Fibroblast of lung (primary cell): ENCODE measurements around the gene RTCA. TPM values are rescaled to one million over a fixed set of nuclear protein-coding genes. Genes with fewer than 3 reads are reported as not detected.

ENCODE experiments used
- DNase-seq, 2 donors: peaks; one replicate each; pipeline versions ENCODE4 v3.0.0 to v3.0.0-alpha.2; 2010; ENCODE audit warnings: low read depth in 2 of 2
- H2AFZ ChIP-seq: 2 replicates; pipeline ENCODE4 v1.5.1; 2012; ENCODE audit warnings: low read length, control low read depth, inconsistent platforms
- H3K27ac ChIP-seq: 2 replicates; pipeline ENCODE4 v1.5.1; 2011; ENCODE audit warnings: low read length, control low read depth; ENCODE audit not compliant: insufficient read depth
- H3K27me3 ChIP-seq: 2 replicates; pipeline ENCODE4 v1.5.1; 2011; ENCODE audit warnings: mild to moderate bottlenecking, low read length; ENCODE audit not compliant: control insufficient read depth, insufficient read depth
- H3K36me3 ChIP-seq: 2 replicates; pipeline ENCODE4 v1.5.1; 2011; ENCODE audit warnings: low read length; ENCODE audit not compliant: control insufficient read depth, insufficient read depth
- H3K4me1 ChIP-seq: 2 replicates; pipeline ENCODE4 v1.5.1; 2011; ENCODE audit warnings: low read length; ENCODE audit not compliant: control insufficient read depth, insufficient read depth; ENCODE audit errors: extremely low read depth
- H3K4me2 ChIP-seq: 2 replicates; pipeline ENCODE4 v1.5.1; 2011; ENCODE audit warnings: low read length, control low read depth; ENCODE audit not compliant: insufficient read depth; ENCODE audit errors: extremely low read depth
- H3K4me3 ChIP-seq, 4 experiments: fragments of 200-600 bp in 1 of 4; sonication (generic) in 1 of 4; replicated peaks in 1 of 4; 2 replicates each; pipeline ENCODE4 v1.5.1; 2011 to 2016; ENCODE audit warnings: low read length in 4 of 4, low read depth in 3 of 4, mild to moderate bottlenecking in 3 of 4, control low read depth in 2 of 4, inconsistent platforms in 1 of 4, mixed read lengths in 1 of 4; ENCODE audit not compliant: insufficient read depth in 1 of 4; ENCODE audit errors: control extremely low read depth in 1 of 4
- H3K79me2 ChIP-seq: 2 replicates; pipeline ENCODE4 v1.5.1; 2012; ENCODE audit warnings: mild to moderate bottlenecking, low read length, inconsistent platforms; ENCODE audit not compliant: control insufficient read depth, insufficient read depth
- H3K9ac ChIP-seq: 2 replicates; pipeline ENCODE4 v1.5.1; 2011; ENCODE audit warnings: mild to moderate bottlenecking, low read length, control low read depth; ENCODE audit not compliant: insufficient read depth
- H3K9me3 ChIP-seq: 2 replicates; pipeline ENCODE4 v1.5.1; 2012; ENCODE audit warnings: low read depth, low read length; ENCODE audit not compliant: control insufficient read depth, insufficient read depth
- H4K20me1 ChIP-seq: 2 replicates; pipeline ENCODE4 v1.5.1; 2011; ENCODE audit warnings: low read length; ENCODE audit not compliant: control insufficient read depth, insufficient read depth; ENCODE audit errors: extremely low read depth
- EZH2 ChIP-seq: IDR thresholded peaks from 2 replicates; pipeline ENCODE4 v1.5.1; 2012; ENCODE audit warnings: low read length, control low read depth, mild to moderate bottlenecking; ENCODE audit errors: missing control alignments
- polyA plus RNA-seq, 2 donors: library from polyadenylated mRNA; depleted of rRNA in 1 of 2; stranded (reverse) in 1 of 2; unstranded in 1 of 2; fragments of >200 nt; gene quantifications; 2 replicates each; pipeline ENCODE4 v1.2.1, GENCODE V29; 2011 to 2012; ENCODE audit warnings: missing spikeins in 1 of 2
- total RNA-seq: library from RNA; depleted of rRNA; stranded (reverse); fragments of >200 nt; gene quantifications from 2 replicates; pipeline ENCODE4 v1.2.1, GENCODE V29; 2014
- TF ChIP-seq, protein P1 (sequence below), 2 donors: IDR thresholded peaks in 1 of 2; conservative IDR thresholded peaks in 1 of 2; 1 replicate in 1 of 2; 2 replicates in 1 of 2; pipeline ENCODE4 v1.5.1; 2011 to 2012; ENCODE audit warnings: low read length in 2 of 2, control low read depth in 1 of 2, inconsistent platforms in 1 of 2, low read depth in 1 of 2, mild to moderate bottlenecking in 1 of 2

Gene RTCA
- total and polyA plus RNA-seq, 2 donors (not counting 1 experiment from before 2014, with no cell fraction given), result 39.2 to 45.9 TPM

DNA sequence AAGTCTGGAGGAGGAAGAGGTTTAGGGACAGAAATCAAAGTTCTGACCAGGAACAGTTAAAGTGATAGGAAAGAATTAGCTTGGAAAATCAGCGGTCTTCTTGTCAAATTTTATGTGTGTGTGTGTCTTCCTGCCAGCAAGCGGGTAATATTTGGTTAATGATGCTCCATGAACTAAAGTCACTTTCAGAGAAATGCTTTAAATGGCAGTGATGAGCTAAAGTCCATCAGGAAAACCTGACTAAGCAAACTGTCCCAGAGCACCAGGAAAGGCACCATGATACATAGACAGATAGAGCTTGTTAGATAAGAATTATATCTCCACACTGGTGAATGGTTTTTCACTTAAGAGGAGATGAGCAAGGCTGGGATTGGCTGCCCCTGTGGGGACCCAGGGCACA lies 76.3 kb downstream of the RTCA start:
- no peaks in the 10 kb centered on the region for H3K79me2 ChIP-seq
- no peaks in the 10 kb centered on the region for H3K4me1 ChIP-seq
- H3K9ac ChIP-seq, result no peak overlapping the region
- no peak for DNase-seq
- no peaks in the 10 kb centered on the region for H3K27me3 ChIP-seq
- no peak overlapping the region for H3K4me2 ChIP-seq
- no peak overlapping the region for H2AFZ ChIP-seq
- no peak overlapping the region for H3K4me3 ChIP-seq
- TF ChIP-seq EZH2, result no peak
- TF ChIP-seq, protein P1, sequence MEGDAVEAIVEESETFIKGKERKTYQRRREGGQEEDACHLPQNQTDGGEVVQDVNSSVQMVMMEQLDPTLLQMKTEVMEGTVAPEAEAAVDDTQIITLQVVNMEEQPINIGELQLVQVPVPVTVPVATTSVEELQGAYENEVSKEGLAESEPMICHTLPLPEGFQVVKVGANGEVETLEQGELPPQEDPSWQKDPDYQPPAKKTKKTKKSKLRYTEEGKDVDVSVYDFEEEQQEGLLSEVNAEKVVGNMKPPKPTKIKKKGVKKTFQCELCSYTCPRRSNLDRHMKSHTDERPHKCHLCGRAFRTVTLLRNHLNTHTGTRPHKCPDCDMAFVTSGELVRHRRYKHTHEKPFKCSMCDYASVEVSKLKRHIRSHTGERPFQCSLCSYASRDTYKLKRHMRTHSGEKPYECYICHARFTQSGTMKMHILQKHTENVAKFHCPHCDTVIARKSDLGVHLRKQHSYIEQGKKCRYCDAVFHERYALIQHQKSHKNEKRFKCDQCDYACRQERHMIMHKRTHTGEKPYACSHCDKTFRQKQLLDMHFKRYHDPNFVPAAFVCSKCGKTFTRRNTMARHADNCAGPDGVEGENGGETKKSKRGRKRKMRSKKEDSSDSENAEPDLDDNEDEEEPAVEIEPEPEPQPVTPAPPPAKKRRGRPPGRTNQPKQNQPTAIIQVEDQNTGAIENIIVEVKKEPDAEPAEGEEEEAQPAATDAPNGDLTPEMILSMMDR (conservative IDR thresholded peaks at IDR 0.05 in 1 of 2, IDR thresholded peaks at IDR 0.05 in 1 of 2; ENCODE audit: low read depth in 1 of 2, low read length in 2 of 2), result no peak
- no peak overlapping the region for H3K27ac ChIP-seq
- H3K36me3 ChIP-seq, result no peaks in the 10 kb centered on the region
- H4K20me1 ChIP-seq, result no peaks in the 10 kb centered on the region
- H3K9me3 ChIP-seq, result no peaks in the 10 kb centered on the region

Other genes with a start within 250 kb of the RTCA start
- gene SASS6, start 133.3 kb upstream of the RTCA start, total RNA-seq, result 1.5 and 1.8 TPM in 2 replicates
- gene SASS6, start 133.3 kb upstream of the RTCA start, polyA plus RNA-seq, result 0.79 and 1.7 TPM in 2 replicates
- gene TRMT13, start 133.1 kb upstream of the RTCA start, total RNA-seq, result 14.1 and 16.3 TPM in 2 replicates
- gene TRMT13, start 133.1 kb upstream of the RTCA start, polyA plus RNA-seq, result 9.2 and 10.4 TPM in 2 replicates
- gene LRRC39, start 88.0 kb upstream of the RTCA start, total RNA-seq, result 0.50 and 0.51 TPM in 2 replicates
- 0.54 and 0.64 TPM in 2 replicates for gene LRRC39, start 88.0 kb upstream of the RTCA start, polyA plus RNA-seq
- 5.4 and 7.9 TPM in 2 replicates for gene DBT, start 16.4 kb upstream of the RTCA start, total RNA-seq
- gene DBT, start 16.4 kb upstream of the RTCA start, polyA plus RNA-seq, result 6.4 and 9.4 TPM in 2 replicates
- 3.3 and 3.5 TPM in 2 replicates for gene CDC14A, start 86.3 kb downstream of the RTCA start, total RNA-seq
- gene CDC14A, start 86.3 kb downstream of the RTCA start, polyA plus RNA-seq, result 1.4 and 2.5 TPM in 2 replicates